ENCODE measurements around the gene TMEM179B. TPM values are rescaled to one million over a fixed set of nuclear protein-coding genes. Genes with fewer than 3 reads are reported as not detected.
A peak's percentile ranks its signal among the peaks of the same experiment; 100 is the strongest.
"Not testable (repeated sequence)": the region's sequence is repeated elsewhere in the genome, so short reads cannot be mapped to it uniquely, and the experiment has no call there.

The TMEM179B gene, protein sequence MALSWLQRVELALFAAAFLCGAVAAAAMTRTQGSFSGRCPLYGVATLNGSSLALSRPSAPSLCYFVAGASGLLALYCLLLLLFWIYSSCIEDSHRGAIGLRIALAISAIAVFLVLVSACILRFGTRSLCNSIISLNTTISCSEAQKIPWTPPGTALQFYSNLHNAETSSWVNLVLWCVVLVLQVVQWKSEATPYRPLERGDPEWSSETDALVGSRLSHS
- 14.9 and 33.8 TPM in 2 replicates for total RNA-seq (2014; rRNA removed; shearing (Covaris generic); ENCODE audit: low replicate concordance)

- in situ Hi-C loops (cut with HindIII; ENCODE audit: low pct_unique_long_range_greater_than_20kb, low sequenced_read_pairs) = no loop called here
- DNase-seq (ENCODE audit: low read depth) = peak; percentile 95
Observed at GRCh38 chr11:62787005-62787759, at the start of gene TMEM179B. Gene TMEM179B, plus strand, starts transcription at chr11:62787402. Its CDS starts 30 bp downstream, at chr11:62787432.

DNA sequence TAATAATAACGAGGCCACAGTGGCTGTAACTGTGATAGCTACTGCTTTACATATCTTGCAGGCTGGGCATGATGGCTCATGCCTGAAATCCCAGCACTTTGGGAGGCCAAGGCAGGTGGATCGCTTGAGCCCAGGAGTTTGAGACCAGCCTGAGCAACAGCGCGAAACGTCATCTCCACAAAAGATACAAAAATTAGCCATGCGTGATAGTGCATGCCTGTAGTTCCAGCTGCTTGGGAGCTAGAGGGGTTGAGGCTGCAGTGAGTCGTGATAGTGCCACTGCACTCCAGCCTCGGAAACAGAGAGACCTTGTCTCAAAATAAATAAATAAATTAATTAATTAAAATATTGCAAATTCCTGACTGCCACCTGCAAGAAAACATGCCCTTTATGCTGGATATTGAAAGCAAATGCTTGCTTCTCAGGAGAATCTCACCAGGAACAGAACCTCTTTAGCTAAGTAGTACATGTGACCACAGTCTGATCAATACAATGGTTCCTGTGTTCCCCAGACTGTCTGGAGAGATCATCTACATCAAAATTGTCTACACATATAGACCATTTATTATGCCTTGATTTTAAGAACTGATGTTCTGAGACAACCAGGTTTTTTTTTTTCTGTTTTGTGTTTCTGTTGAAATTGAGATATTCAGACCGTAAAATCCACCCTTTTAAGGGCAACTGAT lies 39.6 kb upstream of the TMEM179B start:
- in situ Hi-C loops (cut with HindIII; ENCODE audit: low pct_unique_long_range_greater_than_20kb, low sequenced_read_pairs) = no loop called here
- no peak for DNase-seq (ENCODE audit: low read depth)

DNA sequence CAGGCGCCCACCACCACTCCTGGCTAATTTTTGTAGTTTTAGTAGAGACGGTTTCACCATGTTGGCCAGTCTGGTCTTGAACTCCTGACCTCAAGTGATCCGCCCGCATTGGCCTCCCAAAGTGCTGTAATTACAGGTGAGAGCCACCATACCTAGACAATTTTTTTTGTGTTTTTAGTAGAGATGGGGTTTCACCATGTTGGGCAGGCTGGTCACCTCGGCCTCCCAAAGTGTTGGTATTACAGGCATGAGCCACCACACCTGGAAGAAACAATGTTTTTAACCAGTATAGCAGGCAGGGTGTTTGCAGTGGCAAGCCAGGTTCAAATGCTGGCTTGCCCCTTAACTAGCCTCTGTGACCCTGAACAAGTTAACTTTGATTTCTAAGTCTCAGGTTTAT lies 37.3 kb upstream of the TMEM179B start:
- DNase-seq (ENCODE audit: low read depth); in situ Hi-C loops (cut with HindIII; ENCODE audit: low pct_unique_long_range_greater_than_20kb, low sequenced_read_pairs): not testable (repeated sequence)

- in situ Hi-C loops (cut with HindIII; ENCODE audit: low pct_unique_long_range_greater_than_20kb, low sequenced_read_pairs) = no loop called here
- DNase-seq (ENCODE audit: low read depth) = no peak
Observed at GRCh38 chr11:62752177-62752785, 34.9 kb upstream of the TMEM179B start.

- in situ Hi-C loops (cut with HindIII; ENCODE audit: low pct_unique_long_range_greater_than_20kb, low sequenced_read_pairs) = no loop called here
- no peak for DNase-seq (ENCODE audit: low read depth)
Observed at GRCh38 chr11:62752994-62753735, 34.0 kb upstream of the TMEM179B start.

DNA sequence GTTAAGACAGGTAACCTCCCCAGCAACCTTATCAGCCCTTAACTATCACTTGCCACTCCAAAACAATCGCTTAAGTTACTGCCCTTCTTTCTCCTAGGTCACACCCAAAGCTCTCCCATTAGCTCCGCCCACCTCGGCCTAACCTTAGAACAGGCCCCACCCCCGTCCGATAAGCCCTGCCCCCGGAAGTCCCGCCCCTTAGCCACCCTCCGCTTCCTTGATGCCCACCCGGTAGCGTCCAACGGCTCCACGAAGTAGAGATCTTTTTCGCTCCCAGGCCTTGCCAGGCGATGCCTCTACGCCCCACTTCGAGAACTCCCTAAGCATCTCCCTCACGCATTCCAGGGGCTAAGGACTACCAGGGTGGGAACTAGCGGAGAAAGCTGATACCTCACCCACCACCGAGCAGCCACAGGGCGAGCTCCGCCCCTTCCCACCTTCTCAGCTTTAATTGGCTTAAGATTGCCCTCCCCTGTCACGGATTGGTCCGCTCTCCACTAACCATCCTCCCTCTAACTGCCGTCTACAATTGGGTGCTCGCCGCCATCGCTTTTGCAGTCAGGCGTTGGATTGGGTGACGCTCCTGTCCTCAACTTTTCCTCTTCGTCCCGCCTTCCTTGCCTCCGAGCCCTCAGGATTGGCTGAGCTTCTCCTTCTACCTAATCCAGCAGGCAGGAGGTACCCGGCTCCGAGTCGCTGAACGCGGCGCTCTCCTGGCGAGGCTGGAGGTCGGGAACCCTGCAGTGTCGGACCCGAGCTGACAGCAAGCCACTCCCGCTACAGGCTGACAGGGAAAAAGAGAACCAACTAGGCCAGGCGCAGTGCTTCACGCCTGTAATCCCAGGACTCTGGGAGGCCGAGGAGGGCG lies 33.2 kb upstream of the TMEM179B start, which contains the start of gene ZBTB3:
Gene ZBTB3, minus strand, starts transcription at position 425 of the 868 bp plus-strand sequence. CDS start 496 bp downstream, outside the sequence.
- DNase-seq (ENCODE audit: low read depth) = peak; percentile 99
- in situ Hi-C loops (cut with HindIII; ENCODE audit: low pct_unique_long_range_greater_than_20kb, low sequenced_read_pairs) = no loop called here

- in situ Hi-C loops (cut with HindIII; ENCODE audit: low pct_unique_long_range_greater_than_20kb, low sequenced_read_pairs) = no loop called here
- DNase-seq (ENCODE audit: low read depth) = no peak
Observed at GRCh38 chr11:62755086-62755615, 32.1 kb upstream of the TMEM179B start.

- DNase-seq (ENCODE audit: low read depth) = no peak
- in situ Hi-C loops (cut with HindIII; ENCODE audit: low pct_unique_long_range_greater_than_20kb, low sequenced_read_pairs) = no loop called here
Observed at GRCh38 chr11:62757846-62758788, 29.1 kb upstream of the TMEM179B start.

- in situ Hi-C loops (cut with HindIII; ENCODE audit: low pct_unique_long_range_greater_than_20kb, low sequenced_read_pairs); DNase-seq (ENCODE audit: low read depth): not testable (repeated sequence)
Observed at GRCh38 chr11:62760867-62761227, 26.4 kb upstream of the TMEM179B start.

DNA sequence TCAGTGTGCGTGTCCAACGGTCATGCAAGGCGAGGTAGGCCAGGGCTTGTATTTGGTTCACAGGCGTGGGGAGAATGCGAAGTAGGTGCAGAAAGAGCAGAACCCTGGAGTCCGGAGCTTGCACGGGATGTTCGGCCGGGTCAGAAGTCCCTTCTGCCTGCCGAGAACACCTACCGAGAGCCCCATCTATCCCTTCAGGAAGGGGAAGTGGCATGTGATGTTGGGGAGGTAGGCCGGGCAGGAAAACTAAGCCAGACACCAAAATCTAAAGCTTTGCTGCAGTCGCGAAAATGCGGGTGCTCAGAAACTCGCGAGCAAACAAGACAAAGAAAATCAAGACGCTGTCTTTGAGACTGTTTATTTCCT lies 16.4 kb upstream of the TMEM179B start:
- DNase-seq (ENCODE audit: low read depth) = no peak
- in situ Hi-C loops (cut with HindIII; ENCODE audit: low pct_unique_long_range_greater_than_20kb, low sequenced_read_pairs) = no loop called here

DNA sequence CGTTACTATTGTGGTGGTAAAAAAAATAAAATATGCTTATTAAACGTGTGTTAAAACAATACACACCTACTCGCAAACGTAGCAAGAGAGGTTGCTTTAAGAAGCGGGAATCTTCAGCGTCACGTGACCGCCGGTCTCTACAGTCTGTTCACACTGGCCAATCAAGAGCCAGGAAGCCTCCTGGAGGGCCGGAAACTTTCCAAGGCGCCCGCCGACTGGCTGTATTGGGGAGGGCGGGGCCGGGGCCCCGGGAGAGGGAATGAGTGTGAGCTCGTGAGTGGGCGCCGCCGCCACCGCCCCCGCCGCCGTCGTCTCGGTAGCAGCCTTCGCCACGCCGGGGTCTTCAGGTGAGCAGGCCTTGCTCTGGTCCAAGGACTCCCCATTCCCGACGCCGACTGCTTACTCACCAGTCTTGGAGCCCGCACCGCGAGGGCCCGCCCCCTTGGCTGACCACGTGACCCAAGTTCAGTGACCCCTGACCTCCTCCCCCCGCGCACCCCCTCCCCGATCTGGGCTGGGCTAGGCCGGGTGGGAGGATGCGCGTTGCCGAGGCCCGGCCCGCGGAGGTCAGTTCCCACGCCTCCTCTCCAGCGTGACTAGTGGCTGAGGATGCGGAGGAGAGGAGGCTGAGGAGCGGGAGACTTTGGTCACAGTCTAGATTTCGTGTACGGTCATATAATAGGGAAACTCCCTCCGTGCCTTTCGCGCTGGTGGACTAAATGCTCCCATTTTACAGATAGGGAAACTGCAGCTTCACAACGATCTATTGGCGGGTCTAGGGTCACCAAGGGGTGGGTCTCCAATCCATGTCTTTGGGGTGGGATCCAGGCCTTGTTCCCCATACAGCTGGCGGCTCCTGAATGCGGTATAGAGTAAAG lies 15.8 kb upstream of the TMEM179B start, which contains the start of gene TAF6L:
Gene TAF6L, plus strand, starts transcription at position 253 of the 878 bp plus-strand sequence. CDS start 4,388 bp downstream, outside the sequence.
- peak; percentile 95 for DNase-seq (ENCODE audit: low read depth)
- in situ Hi-C loops (cut with HindIII; ENCODE audit: low pct_unique_long_range_greater_than_20kb, low sequenced_read_pairs) = no loop called here

DNA sequence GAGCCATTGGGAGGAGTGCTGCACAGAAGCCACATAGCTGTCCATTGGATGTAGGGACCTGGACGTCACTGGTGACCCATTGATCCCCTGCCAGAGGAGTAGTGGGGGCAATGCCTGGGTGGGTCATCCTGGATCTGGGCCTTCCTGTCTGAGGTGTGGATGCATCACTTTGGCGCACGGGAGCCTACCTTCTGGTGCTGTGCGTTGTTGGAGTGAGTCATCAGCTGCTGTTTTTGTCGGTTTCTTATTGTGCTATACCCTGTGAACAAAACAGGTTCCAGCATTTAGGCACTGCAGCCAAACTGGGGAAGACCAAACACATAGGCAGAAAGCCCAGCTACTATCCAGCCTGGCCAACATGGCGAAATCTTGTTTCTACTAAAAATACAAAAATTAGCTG lies 12.8 kb upstream of the TMEM179B start:
- no peak for DNase-seq (ENCODE audit: low read depth)
- in situ Hi-C loops (cut with HindIII; ENCODE audit: low pct_unique_long_range_greater_than_20kb, low sequenced_read_pairs) = no loop called here

DNA sequence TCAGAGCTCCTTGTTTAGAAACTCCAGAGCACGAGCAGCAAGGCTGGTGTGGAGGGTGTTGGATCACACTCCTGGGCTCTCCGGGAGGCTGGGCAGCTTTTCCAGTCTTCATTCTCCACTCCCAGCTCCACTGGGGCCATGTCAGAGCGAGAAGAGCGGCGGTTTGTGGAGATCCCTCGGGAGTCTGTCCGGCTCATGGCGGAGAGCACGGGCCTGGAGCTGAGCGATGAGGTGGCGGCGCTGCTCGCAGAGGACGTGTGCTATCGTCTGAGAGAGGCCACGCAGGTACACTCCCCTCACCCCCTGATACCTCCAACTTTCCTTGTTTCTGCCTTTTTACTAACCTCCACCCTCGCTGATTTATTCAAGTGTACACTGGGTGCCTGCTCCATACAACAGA lies 11.6 kb upstream of the TMEM179B start:
- in situ Hi-C loops (cut with HindIII; ENCODE audit: low pct_unique_long_range_greater_than_20kb, low sequenced_read_pairs) = no loop called here
- no peak for DNase-seq (ENCODE audit: low read depth)

DNA sequence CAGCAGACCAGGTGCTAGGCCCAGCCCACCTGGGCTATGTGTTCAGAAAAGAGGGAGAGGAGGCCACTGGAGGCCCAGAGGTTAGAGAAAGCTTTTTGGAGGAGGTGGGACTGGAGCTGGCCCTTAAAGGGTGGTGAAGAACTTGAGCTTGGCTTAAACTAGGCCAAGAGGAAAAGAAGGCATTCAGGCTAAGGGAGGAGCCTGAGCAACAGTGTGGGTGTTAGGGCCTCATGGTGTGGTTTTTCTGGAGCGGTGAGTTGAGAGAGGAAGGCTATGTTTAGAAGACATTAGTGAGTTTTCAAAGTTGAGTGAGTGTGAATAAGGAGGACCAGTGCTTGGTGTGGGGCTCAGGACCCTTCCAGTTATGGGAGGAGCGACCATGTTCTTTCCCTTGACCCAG lies 9.8 kb upstream of the TMEM179B start:
- no peak for DNase-seq (ENCODE audit: low read depth)
- in situ Hi-C loops (cut with HindIII; ENCODE audit: low pct_unique_long_range_greater_than_20kb, low sequenced_read_pairs) = no loop called here

DNA sequence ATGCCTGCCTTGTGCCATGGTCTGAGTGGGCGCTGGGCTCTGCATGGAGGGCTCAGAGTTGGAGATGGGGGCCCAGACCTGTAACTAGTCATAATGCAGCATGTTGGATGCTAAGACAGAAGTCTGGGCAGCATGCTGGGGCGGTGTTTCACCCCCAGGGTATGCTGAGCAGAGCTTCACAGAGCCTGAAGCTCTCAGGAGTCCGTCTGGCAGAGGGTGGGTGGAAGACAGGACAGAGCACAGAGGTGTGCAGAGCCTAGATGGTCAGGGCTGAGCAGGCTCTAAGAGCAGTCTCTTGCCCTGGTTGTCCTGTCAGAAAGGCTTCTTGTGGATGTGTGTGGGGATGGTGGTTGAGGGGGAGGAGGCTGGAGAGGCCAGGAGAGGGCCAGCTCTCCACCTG lies 8.8 kb upstream of the TMEM179B start:
- DNase-seq (ENCODE audit: low read depth) = no peak
- in situ Hi-C loops (cut with HindIII; ENCODE audit: low pct_unique_long_range_greater_than_20kb, low sequenced_read_pairs) = no loop called here

Data from Caki2 (cell line).